Smooth muscle cell (in vitro differentiated cells): ENCODE data around the gene ATG16L2. TPM values are rescaled to one million over a fixed set of nuclear protein-coding genes. Genes with fewer than 3 reads are reported as not detected.

ENCODE experiments used
- DNase-seq: peaks from one replicate; lab custom pipeline; 2025; ENCODE audit not compliant: unreplicated experiment; lab: John Stamatoyannopoulos, UW
- H2AFZ ChIP-seq: fragments of 200-600 bp; sonication (generic); 2 replicates; pipeline ENCODE4 v1.6.0; 2016; ENCODE audit warnings: antibody characterized with exemption, low read depth, mild to moderate bottlenecking
- H3F3A ChIP-seq: fragments of 200-600 bp; sonication (generic); 2 replicates; pipeline ENCODE4 v1.6.0; 2017; ENCODE audit warnings: antibody characterized with exemption, low read depth
- H3K27ac ChIP-seq: fragments of 200-600 bp; sonication (generic); 2 replicates; pipeline ENCODE4 v1.5.1; 2016; ENCODE audit warnings: low read depth, mild to moderate bottlenecking
- H3K27me3 ChIP-seq: fragments of 200-600 bp; sonication (generic); 2 replicates; pipeline ENCODE4 v1.6.1; 2016; ENCODE audit warnings: low read depth, mild to moderate bottlenecking
- H3K36me3 ChIP-seq: fragments of 200-600 bp; sonication (generic); 2 replicates; pipeline ENCODE4 v1.5.1; 2016; ENCODE audit warnings: low read depth
- H3K4me1 ChIP-seq: fragments of 200-600 bp; sonication (generic); 2 replicates; pipeline ENCODE4 v1.5.1; 2016; ENCODE audit warnings: low read depth
- H3K4me2 ChIP-seq: fragments of 200-600 bp; sonication (generic); 2 replicates; pipeline ENCODE4 v1.6.0; 2016; ENCODE audit warnings: mild to moderate bottlenecking
- H3K4me3 ChIP-seq: fragments of 200-600 bp; sonication (generic); 2 replicates; pipeline ENCODE4 v1.5.1; 2016; ENCODE audit warnings: mild to moderate bottlenecking
- H3K79me2 ChIP-seq: fragments of 200-600 bp; sonication (generic); 2 replicates; pipeline ENCODE4 v1.6.0; 2016; ENCODE audit warnings: low read depth, mild to moderate bottlenecking
- H3K9ac ChIP-seq: fragments of 200-600 bp; sonication (generic); 2 replicates; pipeline ENCODE4 v1.6.0; 2016; ENCODE audit warnings: low read depth
- H3K9me3 ChIP-seq: fragments of 200-600 bp; sonication (generic); replicated peaks from 2 replicates; pipeline ENCODE4 v1.5.1; 2016; ENCODE audit warnings: low read depth
- H4K20me1 ChIP-seq: fragments of 200-600 bp; sonication (generic); 2 replicates; pipeline ENCODE4 v1.6.0; 2016; ENCODE audit warnings: low read depth
- WGBS: methylation state at CpG from one replicate; pipeline ENCODE4 v1.1.7; 2016; ENCODE audit warnings: low lambda C conversion rate; 5-methylcytosine and 5-hydroxymethylcytosine counted together
- microRNA-seq: library from miRNA; unstranded; fragments of <30 nt; microRNA quantifications from one replicate; pipeline ENCODE4, GENCODE V29; 2016; ENCODE audit warnings: borderline number of aligned reads
- polyA plus RNA-seq: library from polyadenylated mRNA; unstranded; fragments of >200 nt; fragmentation: Nextera tagmentation; extraction: Ambion mirVana; gene quantifications from 2 replicates; pipeline ENCODE4 v1.2.1, GENCODE V29; 2016
- small RNA-seq: library from RNA; depleted of rRNA; stranded (forward); fragments of <200 nt; gene quantifications from one replicate; pipeline ENCODE3, GENCODE V24; 2014
- total RNA-seq: library from RNA; depleted of rRNA; stranded (reverse); fragments of >200 nt; gene quantifications from 2 replicates; pipeline ENCODE4 v1.2.3, GENCODE V29; 2014
- TF ChIP-seq, protein P1 (sequence below): fragments of 200-600 bp; sonication (generic); IDR thresholded peaks from 2 replicates; pipeline ENCODE4 v1.5.1; 2017; ENCODE audit warnings: borderline replicate concordance, mild to moderate bottlenecking, antibody characterized with exemption; ENCODE audit not compliant: insufficient read depth, poor library complexity, severe bottlenecking

ATG16L2 gene
- total and polyA plus RNA-seq, 2 experiments from 2014 or later = 7.4 to 9.3 TPM

GRCh38 chr11:72871119-72871518, 56.9 kb downstream of the ATG16L2 start:
- Histone ChIP-seq H3K4me1 (no peaks in the 10 kb centered on the region), H3F3A (peaks cover 6% of the 10 kb centered on the region), H3K4me3 (no peak overlapping the region), H4K20me1 (no peaks in the 10 kb centered on the region), H3K4me2 (no peak overlapping the region), H3K27me3 (no peaks in the 10 kb centered on the region), H3K9me3 (no peaks in the 10 kb centered on the region), H2AFZ (no peak overlapping the region), H3K9ac (no peak overlapping the region), H3K79me2 (no peaks in the 10 kb centered on the region), H3K36me3 (no peaks in the 10 kb centered on the region), H3K27ac (peak overlapping the region; percentile 61)
- TF ChIP-seq, protein P1, sequence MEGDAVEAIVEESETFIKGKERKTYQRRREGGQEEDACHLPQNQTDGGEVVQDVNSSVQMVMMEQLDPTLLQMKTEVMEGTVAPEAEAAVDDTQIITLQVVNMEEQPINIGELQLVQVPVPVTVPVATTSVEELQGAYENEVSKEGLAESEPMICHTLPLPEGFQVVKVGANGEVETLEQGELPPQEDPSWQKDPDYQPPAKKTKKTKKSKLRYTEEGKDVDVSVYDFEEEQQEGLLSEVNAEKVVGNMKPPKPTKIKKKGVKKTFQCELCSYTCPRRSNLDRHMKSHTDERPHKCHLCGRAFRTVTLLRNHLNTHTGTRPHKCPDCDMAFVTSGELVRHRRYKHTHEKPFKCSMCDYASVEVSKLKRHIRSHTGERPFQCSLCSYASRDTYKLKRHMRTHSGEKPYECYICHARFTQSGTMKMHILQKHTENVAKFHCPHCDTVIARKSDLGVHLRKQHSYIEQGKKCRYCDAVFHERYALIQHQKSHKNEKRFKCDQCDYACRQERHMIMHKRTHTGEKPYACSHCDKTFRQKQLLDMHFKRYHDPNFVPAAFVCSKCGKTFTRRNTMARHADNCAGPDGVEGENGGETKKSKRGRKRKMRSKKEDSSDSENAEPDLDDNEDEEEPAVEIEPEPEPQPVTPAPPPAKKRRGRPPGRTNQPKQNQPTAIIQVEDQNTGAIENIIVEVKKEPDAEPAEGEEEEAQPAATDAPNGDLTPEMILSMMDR = no peak
- no peak for DNase-seq
- WGBS = 70% methylated on average over 1 of the region's 1 CpG

- Histone ChIP-seq H3K4me1 (no peaks in the 10 kb centered on the region), H3K27me3 (no peaks in the 10 kb centered on the region), H3K4me3 (no peak overlapping the region), H3F3A (peaks cover 6% of the 10 kb centered on the region), H3K9ac (no peak overlapping the region), H4K20me1 (no peaks in the 10 kb centered on the region), H3K9me3 (no peaks in the 10 kb centered on the region), H3K36me3 (no peaks in the 10 kb centered on the region), H3K79me2 (no peaks in the 10 kb centered on the region), H3K4me2 (no peak overlapping the region), H3K27ac (peak overlapping the region; percentile 48), H2AFZ (no peak overlapping the region)
- 100% methylated on average over 1 of the region's 1 CpG for WGBS
- TF ChIP-seq, protein P1 = no peak
- DNase-seq = no peak
Measured at GRCh38 chr11:72872012-72872411, 57.8 kb downstream of the ATG16L2 start.

- Histone ChIP-seq H3K9me3 (no peaks in the 10 kb centered on the region), H2AFZ (no peak overlapping the region), H3F3A (peaks cover 6% of the 10 kb centered on the region), H3K4me2 (no peak overlapping the region), H3K4me1 (no peaks in the 10 kb centered on the region), H3K27me3 (no peaks in the 10 kb centered on the region), H3K36me3 (no peaks in the 10 kb centered on the region), H3K27ac (no peak overlapping the region), H4K20me1 (no peaks in the 10 kb centered on the region), H3K9ac (no peak overlapping the region), H3K79me2 (no peaks in the 10 kb centered on the region), H3K4me3 (no peak overlapping the region)
- TF ChIP-seq, protein P1 = no peak
- DNase-seq = no peak
- 92% methylated on average over 1 of the region's 1 CpG for WGBS
Measured at GRCh38 chr11:72875736-72876135, 61.5 kb downstream of the ATG16L2 start.

DNA sequence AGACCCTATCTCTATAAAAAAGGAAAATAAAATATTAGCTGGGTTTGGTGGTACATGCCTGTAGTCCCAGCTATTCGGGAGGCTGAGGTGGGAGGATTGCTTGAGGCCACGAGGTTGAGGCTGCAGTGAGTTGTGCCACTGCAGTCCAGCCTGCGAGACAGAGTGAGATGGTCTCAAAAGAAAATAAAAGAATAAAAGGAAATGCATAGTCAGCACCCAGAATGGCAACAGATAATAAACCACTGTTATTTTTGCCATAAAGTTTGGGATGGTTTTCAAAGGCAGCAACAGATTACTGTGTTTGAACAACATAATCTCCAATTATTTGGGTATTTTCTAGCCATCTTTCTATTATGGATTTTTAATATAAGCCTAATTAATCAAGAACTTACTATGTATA, 61.9 kb downstream of the ATG16L2 start:
- Histone ChIP-seq H3K27me3 (no peaks in the 10 kb centered on the region), H4K20me1 (no peaks in the 10 kb centered on the region), H3K4me2 (no peak overlapping the region), H3K4me3 (no peak overlapping the region), H3K9ac (no peak overlapping the region), H3K79me2 (no peaks in the 10 kb centered on the region), H3F3A (peaks cover 5% of the 10 kb centered on the region), H3K9me3 (no peaks in the 10 kb centered on the region), H3K4me1 (no peaks in the 10 kb centered on the region), H2AFZ (no peak overlapping the region), H3K27ac (no peak overlapping the region), H3K36me3 (no peaks in the 10 kb centered on the region)
- WGBS = 96% methylated on average over 3 of the region's 3 CpGs
- DNase-seq = no peak
- TF ChIP-seq, protein P1 = no peak

Small RNA genes within 50 kb of the gene (microRNA-seq; reads per million reads assigned to microRNA genes)
- gene MIR4692 = not detected

Small RNA genes within 50 kb of the gene (small RNA-seq; reads per million reads assigned to genes)
- gene MIR4692 (not detected), gene RF00019 (not detected), gene RNU6-672P (not detected)

Other genes starting within 250 kb of the ATG16L2 start
- gene PDE2A, start 140.0 kb upstream of the ATG16L2 start, total RNA-seq = not detected in 2 replicates
- gene PDE2A, start 140.0 kb upstream of the ATG16L2 start, polyA plus RNA-seq = 1.0 TPM in 2 replicates
- 45.2 and 65.3 TPM in 2 replicates for gene ARAP1, start 62.0 kb upstream of the ATG16L2 start, total RNA-seq
- gene ARAP1, start 62.0 kb upstream of the ATG16L2 start, polyA plus RNA-seq = 45.6 and 54.2 TPM in 2 replicates
- gene STARD10, start 20.4 kb upstream of the ATG16L2 start, total RNA-seq = 87.7 and 113 TPM in 2 replicates
- 130 and 249 TPM in 2 replicates for gene STARD10, start 20.4 kb upstream of the ATG16L2 start, polyA plus RNA-seq